Fibroblast of lung (primary cell): Measurements from ENCODE around the gene CAPN9. TPM values are rescaled to one million over a fixed set of nuclear protein-coding genes. Genes with fewer than 3 reads are reported as not detected.

Experiments
- DNase-seq, 2 donors: peaks; one replicate each; pipeline versions ENCODE4 v3.0.0 to v3.0.0-alpha.2; 2010; ENCODE audit warnings: low read depth in 2 of 2
- H2AFZ ChIP-seq: 2 replicates; pipeline ENCODE4 v1.5.1; 2012; ENCODE audit warnings: low read length, control low read depth, inconsistent platforms
- H3K27ac ChIP-seq: 2 replicates; pipeline ENCODE4 v1.5.1; 2011; ENCODE audit warnings: low read length, control low read depth; ENCODE audit not compliant: insufficient read depth
- H3K27me3 ChIP-seq: 2 replicates; pipeline ENCODE4 v1.5.1; 2011; ENCODE audit warnings: mild to moderate bottlenecking, low read length; ENCODE audit not compliant: control insufficient read depth, insufficient read depth
- H3K36me3 ChIP-seq: 2 replicates; pipeline ENCODE4 v1.5.1; 2011; ENCODE audit warnings: low read length; ENCODE audit not compliant: control insufficient read depth, insufficient read depth
- H3K4me1 ChIP-seq: 2 replicates; pipeline ENCODE4 v1.5.1; 2011; ENCODE audit warnings: low read length; ENCODE audit not compliant: control insufficient read depth, insufficient read depth; ENCODE audit errors: extremely low read depth
- H3K4me2 ChIP-seq: 2 replicates; pipeline ENCODE4 v1.5.1; 2011; ENCODE audit warnings: low read length, control low read depth; ENCODE audit not compliant: insufficient read depth; ENCODE audit errors: extremely low read depth
- H3K4me3 ChIP-seq, 4 experiments: fragments of 200-600 bp in 1 of 4; sonication (generic) in 1 of 4; replicated peaks in 1 of 4; 2 replicates each; pipeline ENCODE4 v1.5.1; 2011 to 2016; ENCODE audit warnings: low read length in 4 of 4, low read depth in 3 of 4, mild to moderate bottlenecking in 3 of 4, control low read depth in 2 of 4, inconsistent platforms in 1 of 4, mixed read lengths in 1 of 4; ENCODE audit not compliant: insufficient read depth in 1 of 4; ENCODE audit errors: control extremely low read depth in 1 of 4
- H3K79me2 ChIP-seq: 2 replicates; pipeline ENCODE4 v1.5.1; 2012; ENCODE audit warnings: mild to moderate bottlenecking, low read length, inconsistent platforms; ENCODE audit not compliant: control insufficient read depth, insufficient read depth
- H3K9ac ChIP-seq: 2 replicates; pipeline ENCODE4 v1.5.1; 2011; ENCODE audit warnings: mild to moderate bottlenecking, low read length, control low read depth; ENCODE audit not compliant: insufficient read depth
- H3K9me3 ChIP-seq: 2 replicates; pipeline ENCODE4 v1.5.1; 2012; ENCODE audit warnings: low read depth, low read length; ENCODE audit not compliant: control insufficient read depth, insufficient read depth
- H4K20me1 ChIP-seq: 2 replicates; pipeline ENCODE4 v1.5.1; 2011; ENCODE audit warnings: low read length; ENCODE audit not compliant: control insufficient read depth, insufficient read depth; ENCODE audit errors: extremely low read depth
- EZH2 ChIP-seq: IDR thresholded peaks from 2 replicates; pipeline ENCODE4 v1.5.1; 2012; ENCODE audit warnings: low read length, control low read depth, mild to moderate bottlenecking; ENCODE audit errors: missing control alignments
- polyA plus RNA-seq, 2 donors: library from polyadenylated mRNA; depleted of rRNA in 1 of 2; stranded (reverse) in 1 of 2; unstranded in 1 of 2; fragments of >200 nt; gene quantifications; 2 replicates each; pipeline ENCODE4 v1.2.1, GENCODE V29; 2011 to 2012; ENCODE audit warnings: missing spikeins in 1 of 2
- total RNA-seq: library from RNA; depleted of rRNA; stranded (reverse); fragments of >200 nt; gene quantifications from 2 replicates; pipeline ENCODE4 v1.2.1, GENCODE V29; 2014
- TF ChIP-seq, protein P1 (sequence below), 2 donors: IDR thresholded peaks in 1 of 2; conservative IDR thresholded peaks in 1 of 2; 1 replicate in 1 of 2; 2 replicates in 1 of 2; pipeline ENCODE4 v1.5.1; 2011 to 2012; ENCODE audit warnings: low read length in 2 of 2, control low read depth in 1 of 2, inconsistent platforms in 1 of 2, low read depth in 1 of 2, mild to moderate bottlenecking in 1 of 2

Gene CAPN9
- total and polyA plus RNA-seq, 2 donors (not counting 1 experiment from before 2014, with no cell fraction given), result 0.17 TPM; not detected in 1

- H3K4me3 ChIP-seq, result no peak overlapping the region
- no peak overlapping the region for H3K27ac ChIP-seq
- H3K9ac ChIP-seq, result no peak overlapping the region
- no peak overlapping the region for H2AFZ ChIP-seq
- no peaks in the 10 kb centered on the region for H3K4me1 ChIP-seq
- no peak for DNase-seq
- TF ChIP-seq, protein P1, sequence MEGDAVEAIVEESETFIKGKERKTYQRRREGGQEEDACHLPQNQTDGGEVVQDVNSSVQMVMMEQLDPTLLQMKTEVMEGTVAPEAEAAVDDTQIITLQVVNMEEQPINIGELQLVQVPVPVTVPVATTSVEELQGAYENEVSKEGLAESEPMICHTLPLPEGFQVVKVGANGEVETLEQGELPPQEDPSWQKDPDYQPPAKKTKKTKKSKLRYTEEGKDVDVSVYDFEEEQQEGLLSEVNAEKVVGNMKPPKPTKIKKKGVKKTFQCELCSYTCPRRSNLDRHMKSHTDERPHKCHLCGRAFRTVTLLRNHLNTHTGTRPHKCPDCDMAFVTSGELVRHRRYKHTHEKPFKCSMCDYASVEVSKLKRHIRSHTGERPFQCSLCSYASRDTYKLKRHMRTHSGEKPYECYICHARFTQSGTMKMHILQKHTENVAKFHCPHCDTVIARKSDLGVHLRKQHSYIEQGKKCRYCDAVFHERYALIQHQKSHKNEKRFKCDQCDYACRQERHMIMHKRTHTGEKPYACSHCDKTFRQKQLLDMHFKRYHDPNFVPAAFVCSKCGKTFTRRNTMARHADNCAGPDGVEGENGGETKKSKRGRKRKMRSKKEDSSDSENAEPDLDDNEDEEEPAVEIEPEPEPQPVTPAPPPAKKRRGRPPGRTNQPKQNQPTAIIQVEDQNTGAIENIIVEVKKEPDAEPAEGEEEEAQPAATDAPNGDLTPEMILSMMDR (conservative IDR thresholded peaks at IDR 0.05 in 1 of 2, IDR thresholded peaks at IDR 0.05 in 1 of 2; ENCODE audit: low read depth in 1 of 2, low read length in 2 of 2), result no peak
- TF ChIP-seq EZH2, result no peak
- no peaks in the 10 kb centered on the region for H4K20me1 ChIP-seq
- H3K79me2 ChIP-seq, result no peaks in the 10 kb centered on the region
- no peak overlapping the region for H3K4me2 ChIP-seq
- H3K9me3 ChIP-seq, result no peaks in the 10 kb centered on the region
- H3K36me3 ChIP-seq, result no peaks in the 10 kb centered on the region
- no peaks in the 10 kb centered on the region for H3K27me3 ChIP-seq
These were observed 41.5 kb downstream of the CAPN9 start for GRCh38 chr1:230788561-230789275.

DNA sequence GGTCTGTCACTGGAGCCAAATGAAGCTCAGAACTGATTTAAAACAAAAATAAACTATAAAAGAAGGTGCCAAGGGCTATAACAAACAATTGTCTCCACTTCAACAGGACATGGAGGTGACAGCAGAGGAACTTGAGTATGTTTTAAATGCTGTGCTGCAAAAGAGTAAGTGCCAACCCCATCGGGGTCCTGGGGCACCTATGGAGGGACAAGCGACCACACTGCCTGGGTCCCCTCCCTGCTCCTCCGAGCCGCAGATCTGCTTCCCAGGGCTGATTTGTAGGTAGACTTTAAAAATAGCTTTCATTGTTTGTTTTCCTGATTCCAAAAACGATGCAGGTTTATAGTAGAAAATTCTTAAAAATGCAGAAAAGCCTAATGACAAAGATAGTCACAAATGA lies 42.8 kb downstream of the CAPN9 start:
- Histone ChIP-seq H3K36me3 (no peaks in the 10 kb centered on the region), H2AFZ (no peak overlapping the region), H3K4me1 (no peaks in the 10 kb centered on the region), H3K79me2 (no peaks in the 10 kb centered on the region), H4K20me1 (no peaks in the 10 kb centered on the region), H3K4me2 (no peak overlapping the region), H3K9ac (no peak overlapping the region), H3K9me3 (no peaks in the 10 kb centered on the region), H3K27ac (no peak overlapping the region), H3K4me3 (no peak overlapping the region), H3K27me3 (no peaks in the 10 kb centered on the region)
- TF ChIP-seq, protein P1 (conservative IDR thresholded peaks at IDR 0.05 in 1 of 2, IDR thresholded peaks at IDR 0.05 in 1 of 2; ENCODE audit: low read depth in 1 of 2, low read length in 2 of 2), result no peak
- TF ChIP-seq EZH2, result no peak
- no peak for DNase-seq

DNA sequence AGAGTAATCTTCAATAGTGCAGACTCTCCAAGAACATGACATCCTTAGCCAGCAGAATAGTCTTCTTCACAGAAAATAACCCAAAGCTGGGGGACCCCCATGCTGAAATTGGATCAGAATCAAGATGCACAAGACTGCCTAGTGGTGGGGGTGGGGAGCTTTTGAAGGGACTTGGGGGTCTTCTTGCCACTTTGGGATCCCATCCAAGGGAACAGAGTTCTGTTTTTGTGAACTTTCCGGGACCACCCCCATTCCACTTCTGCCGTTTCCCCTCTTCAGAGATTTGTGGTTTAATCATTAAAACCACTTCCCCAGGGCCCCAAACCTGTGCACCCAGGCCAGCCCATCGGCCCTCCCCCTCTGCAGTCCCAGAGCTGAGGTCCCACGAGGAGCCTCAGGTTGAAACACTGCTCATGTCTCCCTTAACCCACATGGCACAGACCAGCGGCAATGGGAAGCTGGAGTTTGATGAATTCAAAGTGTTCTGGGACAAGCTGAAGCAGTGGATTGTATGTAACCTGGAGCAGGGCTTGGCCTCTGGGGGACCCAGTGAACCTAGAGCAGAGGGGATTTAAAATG lies 44.9 kb downstream of the CAPN9 start:
- Histone ChIP-seq H3K4me3 (no peak overlapping the region), H2AFZ (no peak overlapping the region), H3K36me3 (no peaks in the 10 kb centered on the region), H3K79me2 (no peaks in the 10 kb centered on the region), H3K9me3 (no peaks in the 10 kb centered on the region), H3K27ac (no peak overlapping the region), H3K4me1 (no peaks in the 10 kb centered on the region), H3K4me2 (no peak overlapping the region), H3K27me3 (no peaks in the 10 kb centered on the region), H4K20me1 (no peaks in the 10 kb centered on the region), H3K9ac (no peak overlapping the region)
- TF ChIP-seq, protein P1 (conservative IDR thresholded peaks at IDR 0.05 in 1 of 2, IDR thresholded peaks at IDR 0.05 in 1 of 2; ENCODE audit: low read depth in 1 of 2, low read length in 2 of 2), result no peak
- TF ChIP-seq EZH2, result no peak
- no peak for DNase-seq
